ENCODE data around the gene CNN1.
A peak's percentile ranks its signal among the peaks of the same experiment; 100 is the strongest.

- TF ChIP-seq CTCF (IDR thresholded peaks at IDR 0.05) (peak; percentile 53 to 95 (median 84)), POLR2A (IDR thresholded peaks at IDR 0.05) (no peak), POLR2AphosphoS5 (IDR thresholded peaks at IDR 0.05) (peak; percentile 60)
These were observed 48.8 kb downstream of the CNN1 start for GRCh38 chr19:11587302-11587974.
